HG02852 (cell line): ENCODE data around the gene DTNA.

Experiments
- ATAC-seq: cut with Tn5 transposase; IDR thresholded peaks from one replicate; pipeline ENCODE4 v1.9.1; 2021; ENCODE audit warnings: mild to moderate bottlenecking, moderate library complexity; ENCODE audit not compliant: unreplicated experiment

DTNA gene

GRCh38 chr18:34767601-34768027 lies 57.5 kb downstream of the DTNA start:
- ATAC-seq: peak; percentile 88

GRCh38 chr18:34771958-34772357 lies 61.9 kb downstream of the DTNA start:
- ATAC-seq: no peak

GRCh38 chr18:34772887-34773286 lies 62.8 kb downstream of the DTNA start:
- ATAC-seq: no peak

DNA sequence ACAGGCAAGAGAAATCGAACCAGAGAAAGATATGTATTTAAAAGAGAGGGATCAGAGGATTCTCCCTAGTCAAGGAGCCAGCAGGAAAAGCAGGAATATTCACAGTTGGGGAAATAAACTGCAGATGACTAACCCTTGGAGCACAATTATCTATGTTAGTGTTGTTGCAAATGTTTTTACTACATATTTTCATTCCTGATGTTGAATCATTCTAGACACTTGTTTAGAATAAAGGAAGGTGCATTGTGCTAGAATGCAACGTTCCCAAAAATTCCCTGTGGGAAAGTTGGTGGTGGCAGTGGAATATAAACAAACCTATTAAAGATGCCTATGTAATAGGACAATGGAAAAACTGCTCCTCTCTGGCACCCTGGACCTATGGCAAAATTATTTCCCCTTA lies 63.3 kb downstream of the DTNA start:
- ATAC-seq: no peak

DNA sequence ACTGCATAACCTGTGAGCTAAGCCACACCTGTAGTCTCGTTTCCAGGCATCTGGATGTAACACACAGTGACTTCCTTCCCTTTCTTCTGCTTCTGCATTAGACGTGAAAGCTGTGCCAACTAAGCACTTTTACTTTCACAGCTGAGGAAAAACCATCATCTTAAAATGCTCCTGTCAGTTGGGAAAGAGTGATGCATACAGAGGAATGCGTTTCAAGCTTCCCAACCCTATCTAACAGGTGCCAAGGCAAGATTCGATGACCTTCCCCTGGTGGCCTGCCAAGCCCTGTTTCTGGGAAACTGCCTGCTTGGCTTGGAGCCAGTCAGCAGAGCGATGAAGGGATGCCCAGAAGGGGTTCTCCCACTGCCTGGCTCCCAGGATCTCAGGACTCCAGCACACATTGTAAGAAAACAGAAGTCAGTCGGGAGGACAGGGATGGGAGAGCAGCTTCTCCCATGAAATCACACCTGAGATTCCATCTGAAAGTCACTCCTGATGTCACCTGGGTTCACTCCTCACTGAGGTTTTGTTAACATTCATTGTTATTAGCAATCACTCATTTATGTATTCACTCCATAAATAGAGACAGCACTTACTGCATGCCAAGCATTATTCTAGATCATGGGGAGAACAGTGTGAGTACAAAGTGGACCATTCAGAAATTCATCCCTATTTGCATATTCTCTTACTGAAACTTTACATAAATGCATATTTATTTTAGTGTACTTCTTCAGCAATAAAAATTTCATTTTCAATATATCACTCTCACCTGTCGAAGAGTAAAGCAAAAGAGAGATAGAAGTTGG lies 64.1 kb downstream of the DTNA start:
- no peak for ATAC-seq

- no peak for ATAC-seq
Observed at GRCh38 chr18:34775461-34775860, 65.4 kb downstream of the DTNA start.

DNA sequence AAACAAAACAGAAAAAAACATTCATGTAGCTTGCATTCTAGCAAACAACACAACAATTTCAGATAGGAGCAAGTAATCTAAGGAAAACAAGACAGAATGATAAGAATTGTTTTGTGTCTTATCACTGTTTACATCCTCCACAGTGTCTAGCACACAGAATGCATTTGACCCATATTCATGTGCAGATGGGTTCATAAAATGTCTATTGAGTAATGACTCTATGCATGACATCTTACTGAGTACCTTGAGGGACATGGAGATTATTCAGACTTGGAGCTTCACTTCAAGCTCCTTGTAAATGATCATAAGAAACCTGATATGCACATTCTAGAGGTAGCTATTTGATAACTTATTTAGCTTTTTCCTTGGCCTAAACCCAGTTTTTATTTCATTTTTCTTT lies 69.0 kb downstream of the DTNA start:
- no peak for ATAC-seq

DNA sequence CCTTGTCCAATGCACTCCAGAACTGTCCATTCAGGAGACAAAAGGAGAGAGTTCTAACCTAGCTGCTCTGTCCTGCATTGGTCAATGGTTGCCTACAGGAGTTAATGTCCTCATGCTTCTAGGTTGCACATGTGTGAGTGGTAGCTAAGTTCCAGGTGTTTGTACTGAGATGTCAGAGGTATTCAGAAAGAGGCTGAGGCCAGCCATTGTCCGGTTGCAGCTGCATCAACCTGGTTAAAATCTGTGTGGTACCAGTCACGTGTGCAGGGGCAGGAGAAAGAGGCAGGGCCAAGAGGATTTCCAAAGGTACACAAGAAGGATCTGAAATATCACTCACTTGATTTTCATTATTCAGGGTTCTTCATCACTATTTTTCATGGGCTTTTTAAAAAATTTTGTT lies 70.8 kb downstream of the DTNA start:
- ATAC-seq: no peak

GRCh38 chr18:34783501-34783900 lies 73.4 kb downstream of the DTNA start:
- no peak for ATAC-seq

- no peak for ATAC-seq
Observed at GRCh38 chr18:34786162-34786741, 76.2 kb downstream of the DTNA start.

GRCh38 chr18:34787931-34788532 lies 77.9 kb downstream of the DTNA start:
- ATAC-seq: peak; percentile 70

- ATAC-seq: no peak
Observed at GRCh38 chr18:34789768-34790344, 79.8 kb downstream of the DTNA start.

GRCh38 chr18:34794348-34794747 lies 84.2 kb downstream of the DTNA start:
- no peak for ATAC-seq

DNA sequence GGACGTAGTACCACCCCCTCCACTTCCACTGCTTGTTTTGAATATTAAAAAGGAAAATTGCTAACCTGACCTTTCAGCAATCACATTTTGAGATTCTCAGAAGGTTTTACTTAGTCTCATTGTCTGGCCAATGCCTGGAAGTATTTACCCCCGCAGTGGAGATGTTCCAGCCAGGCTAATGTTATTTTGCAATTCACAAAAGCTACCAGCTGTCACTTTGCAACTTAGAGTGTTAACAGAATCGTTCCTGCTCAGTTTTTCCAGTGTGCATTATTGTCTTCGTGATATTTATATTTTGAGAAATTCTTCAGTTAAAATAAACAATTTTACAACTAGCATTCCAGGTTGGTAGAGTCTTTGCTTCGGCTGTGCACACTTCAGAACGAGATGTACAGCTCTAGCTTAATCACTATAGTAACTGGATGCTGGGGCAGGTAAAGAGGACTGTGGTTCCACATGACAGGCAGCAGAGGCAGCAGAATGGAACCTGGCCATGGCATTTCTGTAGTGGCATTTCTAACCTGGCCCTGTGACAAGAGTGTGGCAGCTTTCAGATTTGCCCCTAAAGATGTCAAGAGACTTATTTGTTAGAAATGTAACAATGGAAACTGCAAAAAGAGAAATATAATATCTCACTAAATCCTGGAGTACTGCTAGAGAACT lies 85.1 kb downstream of the DTNA start:
- ATAC-seq: no peak

DNA sequence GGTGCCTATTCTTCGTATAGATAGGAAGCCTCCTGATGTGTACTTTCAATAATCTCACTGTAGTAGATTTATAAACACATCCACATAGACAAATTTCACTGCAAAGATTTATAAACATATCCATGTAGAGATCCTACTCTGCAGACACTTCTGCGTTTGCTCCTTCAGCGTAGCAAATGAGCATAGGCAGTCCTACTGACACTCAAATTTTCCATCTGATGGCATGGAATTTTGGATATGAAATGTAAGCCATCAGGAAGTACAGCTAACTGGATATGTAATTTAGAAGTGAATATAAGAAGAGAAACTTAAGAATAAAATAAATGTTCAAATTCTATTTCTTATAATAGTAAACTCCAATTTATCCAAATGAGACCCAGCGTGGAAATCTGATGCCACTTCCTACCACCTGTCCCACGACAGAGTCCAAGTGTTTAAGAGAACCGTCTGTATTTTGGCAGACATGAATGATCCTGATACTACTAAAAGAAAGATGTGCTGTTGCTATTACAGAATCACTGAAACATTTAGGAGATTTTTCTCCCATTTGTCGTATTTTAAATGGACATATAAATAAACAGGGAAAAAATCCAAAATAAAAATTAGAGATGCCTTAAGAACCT lies 86.0 kb downstream of the DTNA start:
- ATAC-seq: no peak

- no peak for ATAC-seq
Observed at GRCh38 chr18:34799291-34799690, 89.2 kb downstream of the DTNA start.

DNA sequence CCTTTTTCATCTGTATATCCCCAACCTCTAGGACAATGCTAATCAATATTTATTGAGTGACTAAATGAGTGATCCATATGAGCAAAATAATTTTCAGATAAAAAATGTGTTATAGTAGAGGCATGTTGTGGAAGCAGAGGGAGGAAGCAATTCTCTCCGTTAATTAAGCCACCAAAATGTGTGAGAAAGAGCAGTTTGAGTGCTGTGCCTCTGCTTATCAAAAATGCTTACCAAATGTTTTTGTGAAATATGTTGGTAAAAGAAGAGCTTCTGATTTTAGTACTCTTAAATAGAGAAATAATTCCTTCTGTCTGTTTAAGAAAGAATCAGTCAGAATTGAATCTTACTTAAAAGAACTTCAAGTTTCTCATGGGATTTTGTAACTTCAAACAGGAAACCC lies 90.3 kb downstream of the DTNA start:
- no peak for ATAC-seq

GRCh38 chr18:34801774-34802173 lies 91.7 kb downstream of the DTNA start:
- no peak for ATAC-seq

DNA sequence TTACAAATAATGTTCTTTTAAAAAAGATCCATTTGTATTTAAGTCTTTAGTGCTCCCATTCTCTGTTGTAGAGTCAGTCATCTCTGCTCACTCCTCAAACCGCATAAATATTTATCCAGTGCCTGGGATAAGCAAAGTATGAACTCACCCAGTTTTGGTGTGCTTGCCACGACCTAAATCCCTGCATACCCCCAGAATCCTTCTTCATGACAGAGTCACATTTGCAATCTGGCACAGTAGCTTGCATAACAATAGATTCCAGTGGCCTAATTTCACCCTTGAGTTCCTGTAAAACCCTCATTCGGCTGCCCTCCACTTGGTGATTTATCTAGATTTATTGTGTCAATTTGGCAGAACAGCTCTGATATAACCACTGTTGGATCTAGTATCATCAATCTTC lies 92.9 kb downstream of the DTNA start:
- no peak for ATAC-seq

DNA sequence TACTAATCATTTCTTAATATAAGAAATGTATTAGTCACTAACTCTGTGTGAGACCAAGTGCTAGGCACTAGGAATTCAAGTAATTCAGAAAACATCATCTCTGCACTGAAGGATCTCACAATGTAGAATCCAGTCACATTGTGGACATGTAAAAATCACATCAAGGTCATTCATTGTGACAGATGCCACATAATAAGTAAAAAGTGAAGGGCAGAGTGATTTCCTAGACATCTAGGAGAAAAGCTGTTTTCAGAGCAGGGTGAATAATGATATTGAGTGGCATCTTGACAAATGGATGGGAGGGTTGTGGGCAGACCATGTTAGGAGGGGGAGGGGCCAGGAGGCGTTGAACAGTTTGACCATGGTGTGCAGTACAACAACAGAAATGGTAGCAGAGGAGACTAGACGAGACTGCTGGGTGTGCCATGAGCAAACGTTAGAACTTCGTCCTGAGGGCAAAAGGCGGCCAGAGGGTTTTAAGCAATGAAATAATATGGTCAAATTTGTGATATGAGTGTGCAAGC lies 93.8 kb downstream of the DTNA start:
- ATAC-seq: no peak
